Sigmoid colon (tissue), 7 donors: Measurements from ENCODE around the gene BIRC2. TPM values are rescaled to one million over a fixed set of nuclear protein-coding genes. Genes with fewer than 3 reads are reported as not detected.

Source experiments
- DNase-seq: peaks from one replicate; pipeline ENCODE4 v3.0.0-alpha.2; 2019
- H3K27ac ChIP-seq, 4 donors: fragments of 200-600 bp; sonication (generic); one replicate each; pipeline ENCODE4 v1.5.1; 2016 to 2019; ENCODE audit warnings: mild to moderate bottlenecking in 1 of 4
- H3K27me3 ChIP-seq, 3 donors: fragments of 200-600 bp; sonication (generic); one replicate each; pipeline ENCODE4 v1.5.1; 2019; ENCODE audit warnings: mild to moderate bottlenecking in 1 of 3
- H3K36me3 ChIP-seq, 4 donors: fragments of 200-600 bp; sonication (generic); one replicate each; pipeline ENCODE4 v1.5.1; 2016 to 2019
- H3K4me1 ChIP-seq, 4 donors: fragments of 200-600 bp; sonication (generic); one replicate each; pipeline ENCODE4 v1.5.1; 2017 to 2019
- H3K4me3 ChIP-seq, 4 donors: fragments of 200-600 bp; sonication (generic); one replicate each; pipeline ENCODE4 v1.5.1; 2017 to 2019; ENCODE audit warnings: mild to moderate bottlenecking in 2 of 4, moderate library complexity in 1 of 4
- H3K9me3 ChIP-seq, 4 donors: fragments of 200-600 bp in 3 of 4; sonication (generic) in 3 of 4; one replicate each; pipeline versions ENCODE4 v1.5.1 to v1.6.1; 2013 to 2019
- CTCF ChIP-seq, 4 experiments: fragments of 450-650 bp in 3 of 4; fragments of 200-600 bp in 1 of 4; IDR thresholded peaks; one replicate each; pipeline ENCODE4 v1.5.1; 2016 to 2019; ENCODE audit warnings: antibody characterized with exemption in 4 of 4, mild to moderate bottlenecking in 3 of 4, moderate library complexity in 2 of 4
- EP300 ChIP-seq, 4 donors: sonication (generic); formaldehyde crosslinking; IDR thresholded peaks; one replicate each; pipeline ENCODE4 v1.6.1; 2017; ENCODE audit warnings: antibody characterized with exemption in 4 of 4
- POLR2A ChIP-seq, 2 donors: fragments of 450-650 bp; IDR thresholded peaks; one replicate each; pipeline ENCODE4 v1.6.1; 2016; ENCODE audit warnings: antibody characterized with exemption in 2 of 2, mild to moderate bottlenecking in 2 of 2, moderate library complexity in 2 of 2
- POLR2AphosphoS5 ChIP-seq, 4 donors: sonication (generic); formaldehyde crosslinking; IDR thresholded peaks; one replicate each; pipeline ENCODE4 v1.6.1; 2017; ENCODE audit warnings: antibody characterized with exemption in 4 of 4
- WGBS, 2 donors: extraction: QIAGEN DNeasy Blood & Tissue Kit; methylation state at CpG; one replicate each; pipeline ENCODE4 v1.1.7; 2013; 5-methylcytosine and 5-hydroxymethylcytosine counted together
- intact Hi-C: fragments of 100-400 bp; cut with DNase I; formaldehyde crosslinking; loops from one replicate; pipeline ENCODE4 v1.15.1; 2023
- polyA plus RNA-seq, 3 donors: library from polyadenylated mRNA; stranded (reverse); fragments of 200-250 nt; gene quantifications; one replicate each; pipeline ENCODE4 v1.2.3, GENCODE V29; 2013
- total RNA-seq, 4 donors: library from RNA; depleted of rRNA; stranded (reverse); fragments of >200 nt; gene quantifications; one replicate each; pipeline ENCODE4 v1.1.0, GENCODE V29; 2016
- donor health status: healthy with polysubstance abuse.
- donor health status: Bipolar disorder and iron deficiency.
- donor health status: healthy.

Gene BIRC2
- total and polyA plus RNA-seq, 7 donors: 24.7 to 56.0 (median 41.4) TPM

GRCh38 chr11:102415304-102415916, 68.4 kb downstream of the BIRC2 start:
- no peaks in the 10 kb centered on the region for H3K36me3 ChIP-seq
- WGBS, 2 donors: 3 to 37% methylated on average over 1 of the region's 1 CpG
- DNase-seq: no peak
- H3K4me1 ChIP-seq: peaks cover 0 to 14% (median 10%) of the 10 kb centered on the region in 4 donors
- TF ChIP-seq POLR2A (IDR thresholded peaks at IDR 0.05): no peak
- TF ChIP-seq POLR2AphosphoS5 (IDR thresholded peaks at IDR 0.05): no peak
- no peak for TF ChIP-seq CTCF (IDR thresholded peaks at IDR 0.05)
- TF ChIP-seq EP300 (IDR thresholded peaks at IDR 0.05): no peak
- intact Hi-C loops: no loop called here
- H3K27me3 ChIP-seq: no peaks in the 10 kb centered on the region
- H3K9me3 ChIP-seq: no peaks in the 10 kb centered on the region
- no peak overlapping the region for H3K4me3 ChIP-seq
- H3K27ac ChIP-seq: no peak overlapping the region

GRCh38 chr11:102416976-102417375, 70.0 kb downstream of the BIRC2 start:
- intact Hi-C loops: no loop called here
- H3K27ac ChIP-seq: no peak overlapping the region
- H3K27me3 ChIP-seq: no peaks in the 10 kb centered on the region
- no peak for DNase-seq
- H3K4me3 ChIP-seq: no peak overlapping the region
- TF ChIP-seq CTCF (IDR thresholded peaks at IDR 0.05) (no peak), EP300 (IDR thresholded peaks at IDR 0.05) (no peak)
- WGBS, 2 donors: 85 to 95% methylated on average over 2 of the region's 2 CpGs
- peaks cover 0 to 21% (median 8%) of the 10 kb centered on the region in 4 donors for H3K4me1 ChIP-seq
- no peaks in the 10 kb centered on the region for H3K9me3 ChIP-seq
- H3K36me3 ChIP-seq: no peaks in the 10 kb centered on the region

GRCh38 chr11:102419181-102419580, 72.2 kb downstream of the BIRC2 start:
- no peaks in the 10 kb centered on the region for H3K9me3 ChIP-seq
- H3K27me3 ChIP-seq: no peaks in the 10 kb centered on the region
- H3K27ac ChIP-seq: no peak overlapping the region
- DNase-seq: no peak
- TF ChIP-seq CTCF (IDR thresholded peaks at IDR 0.05) (no peak), POLR2AphosphoS5 (IDR thresholded peaks at IDR 0.05) (no peak), POLR2A (IDR thresholded peaks at IDR 0.05) (no peak), EP300 (IDR thresholded peaks at IDR 0.05) (no peak)
- no peaks in the 10 kb centered on the region for H3K36me3 ChIP-seq
- H3K4me1 ChIP-seq: peaks cover 0 to 37% (median 23%) of the 10 kb centered on the region in 4 donors
- H3K4me3 ChIP-seq: no peak overlapping the region
- intact Hi-C loops: no loop called here
- 59 to 88% methylated on average over 3 of the region's 3 CpGs for WGBS, 2 donors

GRCh38 chr11:102420547-102420946, 73.5 kb downstream of the BIRC2 start:
- peaks cover 0 to 40% (median 25%) of the 10 kb centered on the region in 4 donors for H3K4me1 ChIP-seq
- H3K27me3 ChIP-seq: no peaks in the 10 kb centered on the region
- H3K4me3 ChIP-seq: no peak overlapping the region
- H3K36me3 ChIP-seq: no peaks in the 10 kb centered on the region
- H3K9me3 ChIP-seq: no peaks in the 10 kb centered on the region
- DNase-seq: no peak
- no peak overlapping the region for H3K27ac ChIP-seq
- TF ChIP-seq POLR2AphosphoS5 (IDR thresholded peaks at IDR 0.05): no peak
- no peak for TF ChIP-seq CTCF (IDR thresholded peaks at IDR 0.05)
- TF ChIP-seq POLR2A (IDR thresholded peaks at IDR 0.05): no peak
- TF ChIP-seq EP300 (IDR thresholded peaks at IDR 0.05): no peak
- intact Hi-C loops: no loop called here
- WGBS, 2 donors: 59 to 82% methylated on average over 2 of the region's 2 CpGs

- Histone ChIP-seq H3K4me1 (peaks cover 0 to 47% (median 32%) of the 10 kb centered on the region in 4 donors), H3K4me3 (no peak overlapping the region), H3K27me3 (no peaks in the 10 kb centered on the region), H3K36me3 (no peaks in the 10 kb centered on the region), H3K9me3 (no peaks in the 10 kb centered on the region), H3K27ac (no peak overlapping the region)
- TF ChIP-seq POLR2A (IDR thresholded peaks at IDR 0.05) (no peak), CTCF (IDR thresholded peaks at IDR 0.05) (no peak), EP300 (IDR thresholded peaks at IDR 0.05) (no peak), POLR2AphosphoS5 (IDR thresholded peaks at IDR 0.05) (no peak)
- 35 to 37% methylated on average over 3 of the region's 3 CpGs for WGBS, 2 donors
- intact Hi-C loops: no loop called here
- no peak for DNase-seq
Measured at GRCh38 chr11:102421261-102421660, 74.2 kb downstream of the BIRC2 start.
